Stimulated activated naive CD4-positive, alpha-beta T cell treated with Interleukin-2 at 50 U/mL for 16 hours (primary cell): ENCODE data around the gene PHTF2.
"Not testable (repeated sequence)": the region's sequence is repeated elsewhere in the genome, so short reads cannot be mapped to it uniquely, and the experiment has no call there.

Source experiments
- DNase-seq: peaks from one replicate; lab custom pipeline; 2025; lab: John Stamatoyannopoulos, UW

The PHTF2 gene

DNA sequence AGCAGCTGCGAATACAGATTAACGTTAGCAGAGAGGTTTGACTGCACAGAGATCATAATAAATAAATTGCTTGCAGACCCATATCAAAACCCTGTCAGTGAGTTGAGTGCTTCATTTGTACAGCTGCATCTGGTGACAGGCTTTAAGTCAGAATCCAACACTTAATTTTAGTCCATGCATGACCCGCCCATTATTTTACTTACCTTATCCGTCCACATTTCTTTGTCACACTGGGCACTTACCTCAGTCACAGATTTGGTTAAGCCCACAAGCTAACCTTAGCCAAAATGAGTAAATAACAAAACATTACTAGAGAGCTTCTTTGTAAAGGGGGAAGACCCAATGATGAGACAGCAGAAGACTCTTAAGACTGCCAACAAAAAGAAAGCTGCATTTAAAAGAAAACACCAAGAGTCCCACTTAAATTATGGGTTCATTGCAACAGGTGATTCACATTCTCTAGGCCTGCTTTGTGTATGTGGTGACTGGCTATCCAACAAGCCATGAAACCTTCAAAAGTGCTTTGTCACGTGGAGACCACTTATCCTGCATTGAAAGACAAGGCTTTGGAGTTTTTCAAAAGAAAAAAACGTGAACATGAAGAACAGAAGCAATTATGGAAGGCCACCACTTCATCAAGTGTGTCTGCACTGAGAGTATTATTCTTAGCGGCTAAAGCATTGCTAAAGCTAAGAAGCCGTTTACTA lies 32.2 kb downstream of the PHTF2 start:
- DNase-seq = no peak

DNA sequence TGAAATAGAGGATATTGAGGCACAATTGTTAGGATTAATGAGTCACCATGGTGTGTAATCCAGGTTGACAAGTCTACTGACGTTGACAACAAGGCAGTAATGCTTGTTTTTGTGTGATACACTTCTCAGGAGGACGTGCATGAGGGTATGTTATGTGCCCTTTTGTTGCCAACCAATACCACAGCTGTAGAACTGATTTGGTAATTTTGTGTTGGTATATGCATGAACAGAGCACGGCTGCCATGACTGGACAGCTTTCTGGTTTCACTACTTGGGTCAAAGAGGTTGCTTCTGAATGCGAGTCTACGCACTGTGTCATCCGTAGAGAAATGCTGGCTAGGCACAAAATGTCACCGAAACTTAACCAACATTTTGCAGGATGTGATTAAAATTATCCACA lies 32.9 kb downstream of the PHTF2 start:
- DNase-seq = peak; percentile 42

DNA sequence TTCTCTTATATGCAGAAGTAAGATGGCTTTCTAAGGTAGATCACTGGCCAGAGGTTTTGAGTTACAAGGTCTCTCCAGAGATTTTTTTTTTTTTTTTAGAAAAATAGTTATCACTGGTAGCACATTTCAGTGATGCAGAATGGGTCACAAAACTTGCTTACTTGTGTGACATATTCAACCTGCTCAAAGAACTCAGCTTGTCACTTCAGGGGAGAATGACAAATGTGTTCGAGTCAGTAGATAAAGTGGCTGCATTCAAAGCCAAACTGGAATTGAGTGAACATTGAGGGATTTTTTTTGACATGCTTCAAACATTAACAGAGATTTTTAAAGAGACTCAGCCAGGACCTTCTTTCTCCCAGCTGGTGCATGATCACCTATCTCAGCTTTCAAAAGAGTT lies 33.4 kb downstream of the PHTF2 start:
- DNase-seq = no peak

DNA sequence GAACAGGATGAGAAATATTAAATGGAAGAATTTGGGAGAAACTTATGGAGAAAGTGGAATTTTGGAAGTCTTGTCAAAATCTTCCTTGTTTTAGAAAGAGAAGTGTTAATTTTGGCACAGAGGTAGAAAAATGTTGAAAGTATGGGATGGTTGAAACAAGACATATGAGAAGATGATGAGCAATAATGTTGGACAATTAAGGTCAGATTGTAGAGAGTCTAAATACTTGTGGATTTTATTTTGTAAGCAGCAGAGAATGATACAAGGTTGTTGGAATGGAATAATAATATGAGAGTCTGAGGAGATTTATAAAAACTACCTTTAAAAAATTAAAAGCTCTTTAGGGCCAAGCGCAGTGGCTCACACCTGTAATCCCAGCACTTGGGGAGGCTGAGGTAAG lies 34.6 kb downstream of the PHTF2 start:
- DNase-seq = no peak

DNA sequence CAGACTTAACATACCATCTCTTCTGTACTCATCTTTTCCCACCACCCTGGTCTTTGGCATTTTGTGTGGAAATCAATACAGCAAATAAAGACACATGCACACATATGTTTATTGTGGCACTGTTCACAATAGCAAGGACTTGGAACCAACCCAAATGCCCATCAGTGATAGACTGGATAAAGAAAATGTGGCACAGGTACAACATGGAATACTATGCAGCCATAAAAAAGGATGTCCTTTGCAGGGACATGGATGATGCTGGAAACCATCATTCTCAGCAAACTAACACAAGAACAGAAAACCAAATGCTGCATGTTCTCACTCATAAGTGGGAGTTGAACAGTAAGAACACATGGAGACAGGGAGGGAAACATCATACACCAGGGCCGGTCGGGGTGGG lies 37.9 kb downstream of the PHTF2 start:
- DNase-seq = not testable (repeated sequence)

DNA sequence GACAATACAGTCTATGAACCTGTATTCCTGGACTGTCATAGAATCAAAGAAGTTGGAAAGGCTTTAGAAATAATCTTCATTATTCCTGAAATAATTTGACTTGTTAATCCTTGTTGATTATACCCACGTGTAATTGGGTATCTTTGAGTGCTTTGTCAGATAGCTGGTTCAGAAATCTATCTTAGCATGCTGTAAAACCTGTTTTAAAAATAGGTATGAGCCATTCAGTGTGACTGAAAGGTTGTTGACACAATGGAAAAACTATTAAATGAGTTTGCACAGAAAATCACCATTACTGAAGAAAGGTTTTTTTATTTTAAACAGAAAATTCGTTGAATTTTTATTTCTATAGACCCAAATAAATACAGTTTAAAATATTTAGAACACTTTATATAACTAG lies 38.7 kb downstream of the PHTF2 start:
- no peak for DNase-seq

DNA sequence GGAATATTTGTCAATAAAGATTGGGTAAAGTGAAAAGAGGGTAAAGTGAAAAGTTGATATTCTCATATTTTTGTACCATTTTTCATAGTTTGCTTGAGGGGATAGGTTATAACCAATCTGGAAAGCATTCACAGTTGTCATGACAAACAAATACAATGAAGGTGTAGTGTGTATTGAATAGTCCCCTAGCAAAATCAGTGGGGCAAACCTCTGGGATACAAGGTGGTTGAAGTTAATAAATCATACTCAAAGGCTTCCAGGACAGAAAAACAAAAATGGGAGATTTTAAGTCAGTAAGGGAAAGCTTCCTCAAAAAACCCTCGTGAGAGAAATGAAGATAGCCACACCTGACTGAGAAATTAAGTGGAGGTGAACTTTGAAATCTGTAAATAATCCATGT lies 39.4 kb downstream of the PHTF2 start:
- DNase-seq = no peak

DNA sequence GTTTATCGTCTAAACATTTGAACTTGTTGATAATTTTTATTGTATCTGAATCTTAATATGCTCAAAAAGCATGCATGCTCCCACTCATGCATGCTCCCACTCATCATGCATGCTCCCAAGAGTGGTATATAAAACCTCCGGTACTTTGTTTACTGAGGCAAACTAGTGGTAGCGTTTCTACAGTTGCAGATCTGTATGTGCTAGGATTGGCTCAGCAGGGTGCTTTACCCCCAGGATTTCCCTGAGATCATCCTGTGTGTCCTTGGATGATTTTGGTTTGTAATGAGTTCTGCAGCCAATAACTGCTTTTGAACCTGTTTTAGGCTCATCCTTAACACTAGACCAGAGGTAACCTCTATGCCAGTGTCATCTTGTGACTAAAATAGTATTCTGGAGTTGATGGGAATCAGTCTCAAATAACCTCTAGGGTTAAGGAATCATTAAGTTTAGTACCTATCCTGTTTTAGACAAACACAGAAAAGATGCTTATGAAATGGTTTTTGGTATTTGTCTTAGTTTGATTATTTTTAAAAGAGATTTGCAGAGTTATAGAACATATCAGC lies 40.4 kb downstream of the PHTF2 start:
- DNase-seq = no peak

DNA sequence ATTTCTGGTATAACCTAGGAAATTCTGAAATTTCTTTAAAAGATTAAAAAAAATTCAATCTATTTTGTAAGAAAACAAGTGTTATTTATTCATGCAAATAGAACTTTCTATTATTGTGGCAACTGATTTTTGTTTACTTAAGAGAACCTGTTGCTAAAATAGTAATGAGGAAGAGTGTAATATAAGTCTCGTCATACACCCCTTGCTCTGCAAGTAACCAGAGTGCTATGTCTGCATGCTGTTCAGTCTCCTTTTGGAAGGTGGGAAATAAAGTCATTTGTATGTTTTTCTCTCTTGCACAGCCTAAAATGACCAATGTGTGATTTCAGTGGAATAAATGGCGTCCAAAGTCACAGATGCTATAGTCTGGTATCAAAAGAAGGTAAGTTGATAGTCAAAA lies 41.3 kb downstream of the PHTF2 start:
- DNase-seq = no peak

DNA sequence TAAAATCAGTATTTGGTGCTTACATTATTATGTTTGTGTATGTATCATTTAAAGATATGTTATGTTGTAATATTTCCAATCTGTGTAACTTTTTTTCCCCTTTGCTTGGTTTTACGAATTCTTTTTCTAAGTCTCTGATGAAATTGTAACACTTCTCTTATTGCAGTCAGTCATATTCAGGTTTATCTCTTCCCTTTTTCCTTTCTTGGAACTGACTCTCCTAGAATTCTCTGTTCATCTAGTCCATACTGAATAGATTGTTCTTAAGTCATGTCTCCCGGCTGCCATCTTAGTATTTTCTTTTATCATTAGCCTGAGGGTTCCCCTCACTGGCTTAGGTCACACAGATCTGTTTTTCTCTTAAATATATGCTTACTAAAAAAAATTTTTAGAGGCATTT lies 44.6 kb downstream of the PHTF2 start:
- DNase-seq = no peak

DNA sequence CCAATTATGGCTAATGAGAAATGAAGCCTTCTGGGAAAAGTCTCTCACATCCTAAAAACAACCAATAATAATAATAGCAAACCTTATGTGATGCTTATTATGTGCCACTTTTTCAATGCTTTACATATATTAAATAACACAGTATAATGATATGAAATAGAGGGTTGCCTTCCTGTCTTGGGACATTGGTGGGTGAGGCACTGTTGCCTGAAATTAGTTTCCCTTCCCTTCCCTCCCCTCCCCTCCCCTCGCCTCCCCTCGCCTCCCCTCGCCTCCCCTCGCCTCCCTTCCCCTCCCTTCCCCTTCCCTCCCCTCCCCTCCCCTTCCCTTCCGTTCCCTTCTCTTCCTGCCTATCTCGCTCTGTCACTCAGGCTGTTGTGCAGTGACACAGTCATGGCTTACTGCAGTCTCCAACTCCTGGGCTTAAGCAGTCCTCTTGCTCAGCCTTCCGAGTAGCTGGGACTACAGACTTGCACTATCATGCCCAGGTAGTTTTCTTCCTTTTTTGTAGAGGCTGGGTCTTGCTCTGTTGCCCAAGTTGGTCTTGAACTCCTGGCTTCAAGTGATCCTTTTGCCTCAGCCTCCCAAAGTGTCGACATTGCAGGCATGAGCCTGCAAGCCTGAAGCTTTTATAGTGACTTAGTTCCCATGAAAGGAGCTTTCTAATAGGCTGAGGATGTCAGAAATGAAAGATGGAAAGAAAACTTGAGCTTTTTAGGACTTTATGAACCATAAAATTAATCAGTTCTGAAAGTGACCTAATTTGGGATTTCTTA lies 47.9 kb downstream of the PHTF2 start:
- DNase-seq = no peak

DNA sequence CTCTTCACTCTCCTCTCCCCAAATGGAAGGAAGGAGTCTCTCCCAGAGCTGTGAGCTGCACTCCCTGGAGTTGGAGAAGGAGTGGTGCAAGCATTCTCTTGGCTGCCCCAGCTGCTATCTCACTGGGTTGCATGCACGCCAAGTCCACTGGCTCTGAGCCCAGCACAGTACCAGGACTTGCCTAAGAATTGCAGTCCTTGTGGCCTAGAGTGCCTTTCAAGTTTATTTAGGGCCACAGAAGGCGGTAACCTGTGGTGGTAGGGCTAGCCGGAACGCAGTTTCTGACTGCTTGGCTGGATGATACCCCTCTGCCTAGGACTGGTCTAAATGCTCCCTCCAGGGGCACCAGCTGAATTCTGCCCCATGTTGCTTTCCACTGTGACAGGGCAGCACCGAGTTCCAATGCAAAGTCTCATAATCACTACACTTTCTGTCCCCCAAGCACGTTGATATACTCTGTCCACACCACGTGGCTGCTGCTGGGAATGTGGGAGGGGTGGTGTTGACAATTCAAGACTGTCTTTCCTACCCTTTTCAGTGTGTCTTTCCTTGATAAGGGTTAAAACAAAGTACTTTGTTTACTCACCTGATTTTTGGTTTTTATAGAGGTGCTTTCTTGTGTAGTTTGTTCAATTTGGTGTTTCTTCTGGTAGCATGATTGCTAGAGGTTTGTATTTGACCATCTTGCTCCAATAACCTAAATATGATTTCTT lies 57.0 kb downstream of the PHTF2 start:
- no peak for DNase-seq

DNA sequence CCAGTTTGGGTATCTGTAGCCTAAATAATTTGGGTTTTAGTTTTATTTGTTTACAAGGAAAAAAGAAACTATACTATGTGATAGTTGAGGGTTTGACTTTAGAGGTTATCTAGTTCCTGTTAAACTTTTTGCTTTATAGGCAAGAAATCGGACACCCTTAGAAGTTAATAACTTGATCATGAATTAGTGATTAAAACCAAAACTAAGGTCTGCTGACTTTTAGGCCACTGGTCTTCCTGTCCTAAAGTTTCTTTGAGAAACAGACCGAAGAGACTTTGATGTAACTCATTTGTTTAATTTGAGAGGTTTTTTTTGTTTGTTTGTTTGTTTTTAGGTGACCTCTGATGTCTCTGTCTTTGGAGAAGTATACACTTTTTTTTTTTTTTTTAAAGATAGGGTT lies 59.7 kb downstream of the PHTF2 start:
- no peak for DNase-seq

DNA sequence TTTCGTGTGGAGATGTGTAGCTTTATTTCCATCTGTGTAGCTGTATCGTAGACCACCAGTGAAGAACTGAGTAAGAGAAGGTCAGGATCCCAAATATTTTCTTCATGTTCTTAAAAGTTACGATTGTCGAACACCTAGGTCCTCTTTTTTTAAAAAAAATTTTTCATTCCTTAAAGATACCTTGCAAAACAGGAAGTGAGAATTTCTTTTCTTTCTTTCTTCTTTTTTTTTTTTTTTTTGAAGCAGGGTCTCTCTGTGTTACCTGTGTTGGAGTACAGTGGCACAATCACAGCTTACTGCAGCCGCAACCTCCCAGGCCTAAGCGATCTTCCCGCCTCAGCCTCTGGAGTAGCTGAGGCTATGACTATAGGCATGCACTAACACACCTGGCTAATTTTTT lies 60.8 kb downstream of the PHTF2 start:
- no peak for DNase-seq

DNA sequence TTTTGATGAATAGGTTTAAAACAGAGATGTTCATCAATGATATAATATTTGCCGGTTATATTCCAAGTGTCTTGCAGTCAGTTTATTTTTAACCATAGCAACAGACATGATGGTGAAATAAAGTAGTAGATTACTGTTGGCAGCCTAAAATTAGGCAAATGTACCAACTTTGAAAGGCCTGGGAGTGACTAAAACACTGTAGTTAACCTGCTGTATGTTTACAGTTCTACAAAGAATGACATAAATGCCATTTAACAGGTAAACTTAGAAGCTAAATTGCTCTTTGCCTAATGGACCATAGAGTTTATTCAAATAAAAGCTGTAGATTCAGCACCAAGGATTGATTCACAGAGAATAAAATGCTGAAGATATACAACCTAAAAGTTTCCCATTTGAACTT lies 64.1 kb downstream of the PHTF2 start:
- no peak for DNase-seq

DNA sequence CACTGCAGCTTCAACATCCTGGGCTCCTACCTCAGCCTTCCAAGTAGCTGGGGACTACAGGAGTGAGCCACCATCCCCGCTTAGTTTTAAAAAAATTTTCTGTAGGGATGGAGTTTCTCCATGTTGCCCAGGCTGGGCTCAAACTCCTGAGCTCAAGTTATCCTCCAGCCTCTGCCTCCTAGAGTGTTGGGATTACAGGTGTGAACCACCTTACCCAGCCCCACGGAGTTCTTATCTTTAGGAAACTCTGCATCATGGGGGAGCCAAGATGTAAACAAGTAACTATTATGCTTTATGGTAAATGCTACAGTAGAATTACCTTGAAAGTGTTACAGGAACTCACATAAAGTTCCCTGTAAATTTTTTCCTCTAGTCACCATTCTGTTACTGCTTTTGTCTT lies 65.3 kb downstream of the PHTF2 start:
- DNase-seq = no peak

DNA sequence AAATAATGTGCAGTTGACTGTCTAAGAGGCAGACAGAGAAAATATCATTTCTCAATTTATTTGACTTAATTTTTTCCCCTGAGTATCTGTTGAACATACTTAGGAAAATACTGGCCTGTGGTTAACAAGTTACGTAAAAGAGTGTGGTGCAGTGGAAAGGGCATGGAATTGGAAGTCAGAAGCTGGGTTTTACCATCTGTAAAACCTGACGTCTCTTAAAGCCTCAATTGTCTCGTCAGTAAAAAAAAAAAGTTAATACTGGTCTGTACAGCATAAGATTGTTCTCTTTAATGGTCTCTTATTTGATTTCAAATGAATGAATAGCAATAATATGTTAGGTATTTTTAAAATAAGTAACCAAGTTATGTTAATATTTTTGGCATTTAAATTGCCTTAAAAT lies 67.8 kb downstream of the PHTF2 start:
- no peak for DNase-seq

DNA sequence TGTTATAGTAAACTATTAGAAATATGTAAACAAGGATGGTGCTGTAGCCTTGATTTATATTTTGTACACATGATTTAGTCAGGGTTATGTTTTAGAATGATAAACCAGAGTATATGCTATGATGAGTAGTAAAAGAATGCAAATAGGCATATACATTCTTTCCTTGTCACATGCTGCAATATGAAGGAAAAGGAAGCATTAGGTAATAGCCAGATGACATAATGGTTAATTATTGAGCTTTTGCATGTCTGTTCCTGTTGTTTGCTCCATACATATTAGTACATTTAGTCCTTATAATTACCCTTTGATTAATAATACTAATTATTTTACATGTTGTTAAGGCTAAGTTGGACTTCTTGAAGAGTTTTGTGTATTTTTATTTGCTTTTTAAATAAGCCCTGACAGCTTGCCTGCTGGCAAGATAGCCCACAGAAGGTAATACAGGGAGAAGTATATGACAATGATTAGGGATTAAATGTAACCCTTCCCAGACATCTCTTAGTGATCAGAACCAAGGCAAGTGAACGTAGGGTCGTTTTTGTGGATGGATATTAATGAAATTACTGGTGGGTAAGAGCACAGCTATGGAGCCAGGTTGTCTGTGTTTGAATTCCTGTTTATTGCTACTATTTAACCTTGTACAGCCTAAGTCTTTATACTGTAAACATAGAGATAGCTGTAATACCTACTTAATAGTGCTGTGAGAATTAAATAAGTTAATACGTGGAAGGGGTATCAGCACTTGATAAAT lies 68.4 kb downstream of the PHTF2 start:
- DNase-seq = no peak

DNA sequence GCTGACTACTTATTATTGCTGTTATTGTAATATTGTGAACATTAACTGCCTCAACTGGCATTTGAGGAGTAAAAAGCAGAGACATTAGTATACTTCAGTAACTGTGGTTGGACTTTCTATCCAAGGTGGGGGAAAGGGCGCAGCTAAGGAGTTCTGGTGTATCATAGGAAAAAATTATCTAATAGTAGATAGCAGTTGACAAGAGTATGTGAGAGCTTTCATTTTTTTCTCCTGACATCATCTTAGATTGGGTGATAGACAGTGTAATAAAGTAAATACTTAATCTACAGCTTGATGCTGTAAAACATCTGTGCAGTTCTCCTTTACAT lies 68.9 kb downstream of the PHTF2 start:
- DNase-seq = no peak

DNA sequence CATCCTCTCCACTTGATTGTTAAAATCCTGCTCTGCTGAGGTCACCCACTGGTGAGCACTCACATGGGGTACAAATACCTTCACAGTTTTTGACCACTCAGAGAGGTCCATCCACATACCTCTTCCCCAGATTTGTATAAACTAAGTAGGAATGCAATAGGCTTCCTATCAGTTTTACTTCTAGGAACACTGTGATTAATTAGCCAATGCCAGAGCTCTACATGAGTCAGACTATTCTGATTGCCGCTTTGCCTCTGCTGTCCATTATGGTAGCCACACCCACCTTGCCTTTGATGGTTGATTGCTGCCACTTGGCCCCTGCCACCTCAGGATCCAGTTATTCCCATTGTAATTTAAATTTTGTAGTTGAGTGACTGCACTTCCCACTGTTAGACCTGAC lies 73.7 kb downstream of the PHTF2 start:
- DNase-seq = not testable (repeated sequence)

DNA sequence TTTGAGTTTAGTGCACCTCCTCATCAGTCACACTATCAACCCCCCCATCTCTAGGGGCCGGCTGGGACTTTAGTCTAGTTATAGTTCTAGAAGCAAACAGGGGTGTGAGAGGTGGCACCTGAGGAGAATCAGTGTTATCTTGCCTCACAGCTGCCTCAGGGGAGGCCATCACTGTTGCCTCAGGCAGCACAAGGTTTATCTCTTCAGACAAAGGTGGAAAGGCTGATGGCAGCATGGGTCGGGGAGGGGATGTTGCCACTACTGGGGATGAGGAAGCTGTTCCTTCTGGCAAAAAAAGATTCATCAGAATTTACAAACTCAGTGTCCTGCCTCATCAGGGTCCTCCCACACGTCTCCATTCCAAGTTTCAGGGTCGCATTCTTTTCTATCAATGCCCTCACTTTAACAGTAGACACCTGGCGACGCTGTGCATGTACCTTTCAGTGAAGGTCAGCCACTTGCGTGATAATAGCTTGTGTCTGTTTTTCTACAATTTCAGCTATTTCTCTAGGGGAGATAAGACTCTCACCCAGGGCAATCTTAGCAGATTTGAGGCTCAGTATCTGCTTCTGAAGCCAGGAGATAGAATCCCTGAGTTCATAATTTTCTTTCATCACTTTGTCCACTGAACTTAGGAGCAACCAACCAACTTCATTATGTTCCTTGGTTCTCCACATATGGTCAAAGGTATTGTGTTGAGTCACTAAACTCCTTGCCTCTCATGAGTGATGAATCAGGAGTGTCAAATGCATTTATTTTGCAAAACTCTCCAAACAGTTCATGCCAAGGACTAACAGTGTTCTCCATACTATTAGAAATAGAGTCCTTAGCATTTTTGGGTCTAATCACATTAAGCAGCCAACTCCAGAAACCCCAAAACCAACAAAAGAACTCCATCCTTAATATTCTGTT lies 75.1 kb downstream of the PHTF2 start:
- not testable (repeated sequence) for DNase-seq
